Lung (tissue), 12 donors: Measurements from ENCODE around the gene RECK. TPM values are rescaled to one million over a fixed set of nuclear protein-coding genes. Genes with fewer than 3 reads are reported as not detected.
A peak's percentile ranks its signal among the peaks of the same experiment; 100 is the strongest.

Experiments used
- ATAC-seq: fragments of 200-7000 bp; cut with Tn5 transposase; one replicate; pipeline ENCODE4 v1.9.1; 2020; ENCODE audit warnings: moderate number of reproducible peaks; ENCODE audit not compliant: insufficient read depth, low FRiP score
- DNase-seq, 3 donors: peaks; one replicate each; pipeline ENCODE4 v3.0.0-alpha.2; 2013 to 2017
- H3K27ac ChIP-seq, 2 donors: one replicate each; pipeline ENCODE4 v1.5.1; 2013; ENCODE audit warnings: mild to moderate bottlenecking in 2 of 2, moderate library complexity in 2 of 2, control low read depth in 1 of 2, inconsistent platforms in 1 of 2, low read depth in 1 of 2, low read length in 1 of 2
- H3K27me3 ChIP-seq, 3 donors: one replicate each; pipeline ENCODE4 v1.5.1; 2013; ENCODE audit warnings: low read length in 2 of 3; ENCODE audit not compliant: control insufficient read depth in 3 of 3, insufficient read depth in 3 of 3
- H3K36me3 ChIP-seq, 4 donors: one replicate each; pipeline ENCODE4 v1.5.1; 2013; ENCODE audit warnings: low read length in 4 of 4, mild to moderate bottlenecking in 1 of 4, moderate library complexity in 1 of 4; ENCODE audit not compliant: control insufficient read depth in 4 of 4, insufficient read depth in 4 of 4
- H3K4me1 ChIP-seq, 5 donors: one replicate each; pipeline ENCODE4 v1.5.1; 2013; ENCODE audit warnings: low read length in 5 of 5, mild to moderate bottlenecking in 2 of 5, moderate library complexity in 1 of 5; ENCODE audit not compliant: control insufficient read depth in 5 of 5, insufficient read depth in 5 of 5
- H3K4me3 ChIP-seq: one replicate; pipeline ENCODE4 v1.5.1; 2013; ENCODE audit warnings: mild to moderate bottlenecking, control low read depth, moderate library complexity
- H3K9ac ChIP-seq, 2 donors: one replicate each; pipeline ENCODE4 v1.5.1; 2013; ENCODE audit warnings: low read length in 2 of 2, control low read depth in 1 of 2; ENCODE audit not compliant: insufficient read depth in 1 of 2
- H3K9me3 ChIP-seq, 4 donors: one replicate each; pipeline ENCODE4 v1.5.1; 2013; ENCODE audit warnings: low read length in 3 of 4, mild to moderate bottlenecking in 1 of 4, moderate library complexity in 1 of 4; ENCODE audit not compliant: control insufficient read depth in 4 of 4, insufficient read depth in 3 of 4
- CTCF ChIP-seq: IDR thresholded peaks from 2 replicates; pipeline ENCODE4 v1.5.1; 2012; ENCODE audit warnings: mild to moderate bottlenecking; ENCODE audit errors: control extremely low read depth, extremely low read depth
- WGBS, 2 donors: extraction: QIAGEN DNeasy Blood & Tissue Kit; methylation state at CpG; one replicate each; pipeline ENCODE4 v1.1.7; 2013; 5-methylcytosine and 5-hydroxymethylcytosine counted together
- polyA plus RNA-seq, 2 donors: library from polyadenylated mRNA; stranded (reverse); fragments of 200-250 nt; gene quantifications; one replicate each; pipeline ENCODE4 v1.2.1, GENCODE V29; 2013
- total RNA-seq, 2 donors: library from RNA; depleted of rRNA in 1 of 2; stranded (reverse); fragments of >200 nt in 1 of 2; gene quantifications; one replicate each; pipeline ENCODE4 v1.2.1, GENCODE V29; 2014 to 2021
- donor health status: control.
- donor health status: control.
- donor health status: Bipolar disorder and iron deficiency.
- donor health status: healthy.
- donor health status: DM: yes; HTN: yes; CAD: no.

The RECK gene
- total and polyA plus RNA-seq, 4 donors = 4.5 to 19.3 (median 12.0) TPM

DNA sequence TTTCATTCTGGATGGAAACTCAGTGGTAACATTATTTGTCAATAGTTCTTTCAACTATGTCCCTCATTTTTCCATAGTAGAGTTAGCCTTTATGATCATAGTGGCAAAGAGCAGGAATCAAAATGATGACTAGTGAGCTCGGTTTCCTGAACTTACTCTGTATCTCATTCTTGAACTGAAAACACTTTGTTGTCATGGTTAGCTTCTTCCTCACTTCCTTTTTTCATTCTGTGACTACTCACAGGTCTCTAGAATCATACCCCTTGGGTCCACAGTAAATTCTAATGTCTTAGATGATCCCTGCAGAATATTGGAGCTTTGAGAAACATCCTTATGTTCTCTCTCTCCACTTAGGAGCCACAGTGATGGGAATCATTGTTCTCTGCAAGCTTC, 29.4 kb upstream of the RECK start:
- Histone ChIP-seq H3K9me3 (peaks cover 0 to 3% (median 1%) of the 10 kb centered on the region in 4 donors), H3K36me3 (no peaks in the 10 kb centered on the region), H3K4me3 (no peak overlapping the region), H3K4me1 (no peaks in the 10 kb centered on the region), H3K27me3 (peaks cover 0 to 3% (median 2%) of the 10 kb centered on the region in 3 donors), H3K27ac (no peak overlapping the region), H3K9ac (no peak overlapping the region)
- DNase-seq = no peak
- TF ChIP-seq CTCF = no peak
- WGBS, 2 donors = 72 to 75% methylated on average over 1 of the region's 1 CpG
- ATAC-seq = no peak

- WGBS, 2 donors = 97 to 98% methylated on average over 2 of the region's 2 CpGs
- Histone ChIP-seq H3K27me3 (peaks cover 0 to 3% (median 2%) of the 10 kb centered on the region in 3 donors), H3K27ac (no peak overlapping the region), H3K4me1 (no peaks in the 10 kb centered on the region), H3K36me3 (no peaks in the 10 kb centered on the region), H3K9me3 (peaks cover 0 to 3% (median 1%) of the 10 kb centered on the region in 4 donors), H3K9ac (no peak overlapping the region), H3K4me3 (no peak overlapping the region)
- ATAC-seq (no peak), DNase-seq (no peak)
- TF ChIP-seq CTCF = no peak
Observed at GRCh38 chr9:36007852-36008251, 28.9 kb upstream of the RECK start.

- Histone ChIP-seq H3K4me3 (no peak overlapping the region), H3K36me3 (no peaks in the 10 kb centered on the region), H3K4me1 (no peaks in the 10 kb centered on the region), H3K27ac (no peak overlapping the region), H3K27me3 (peaks cover 0 to 2% (median 0%) of the 10 kb centered on the region in 3 donors), H3K9ac (no peak overlapping the region), H3K9me3 (peaks cover 0 to 3% (median 1%) of the 10 kb centered on the region in 4 donors)
- TF ChIP-seq CTCF = peak; percentile 82
- DNase-seq = peak; percentile 48 to 66 (median 58)
- 12% methylated on average over 10 to 11 of the region's 11 CpGs for WGBS, 2 donors
- ATAC-seq = peak; percentile 66
Observed at GRCh38 chr9:36008774-36009300, 27.9 kb upstream of the RECK start.

DNA sequence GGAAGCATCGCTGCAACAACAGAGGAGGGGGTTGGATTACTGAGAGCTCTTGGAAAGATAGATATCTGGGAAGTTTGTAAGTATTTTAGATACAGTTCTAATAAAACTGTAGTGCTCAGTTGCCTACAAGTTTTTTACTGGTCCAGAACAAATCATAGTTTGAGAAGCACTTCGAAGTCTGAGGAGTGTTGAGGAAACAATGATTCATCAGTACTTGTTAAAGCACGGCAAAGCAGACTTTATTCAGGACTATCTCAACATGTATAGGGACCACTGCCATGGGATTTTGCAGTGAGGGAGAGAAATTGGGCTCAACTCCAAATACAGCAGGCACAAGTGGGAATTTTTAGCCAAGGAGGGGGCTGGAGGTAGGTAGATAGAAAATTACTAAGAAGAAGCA, 25.3 kb upstream of the RECK start:
- no peaks in the 10 kb centered on the region for H3K27me3 ChIP-seq
- H3K4me3 ChIP-seq = no peak overlapping the region
- H3K9me3 ChIP-seq = no peaks in the 10 kb centered on the region
- DNase-seq (no peak), ATAC-seq (no peak)
- 67 to 86% methylated on average over 3 of the region's 3 CpGs for WGBS, 2 donors
- no peaks in the 10 kb centered on the region for H3K36me3 ChIP-seq
- H3K27ac ChIP-seq = no peak overlapping the region
- no peak overlapping the region for H3K9ac ChIP-seq
- H3K4me1 ChIP-seq = no peaks in the 10 kb centered on the region
- no peak for TF ChIP-seq CTCF
